ENCODE measurements around the gene EFL1. TPM values are rescaled to one million over a fixed set of nuclear protein-coding genes. Genes with fewer than 3 reads are reported as not detected.
A peak's percentile ranks its signal among the peaks of the same experiment; 100 is the strongest.
"Not testable (repeated sequence)": the region's sequence is repeated elsewhere in the genome, so short reads cannot be mapped to it uniquely, and the experiment has no call there.

EFL1 gene
- total and polyA plus RNA-seq, 2 experiments from 2014 or later: 15.4 to 46.4 TPM

GRCh38 chr15:82272154-82272553 is 9.6 kb upstream of the EFL1 start:
- no peak for DNase-seq (ENCODE audit: low spot score)
- H3K4me3 Mint-ChIP-seq: no peak overlapping the region
- H3K4me3 ChIP-seq: no peak overlapping the region
- no peak overlapping the region for H3K4me2 ChIP-seq
- H3K27ac ChIP-seq (ENCODE audit: low read depth): no peak overlapping the region
- H3K27me3 Mint-ChIP-seq (ENCODE audit: insufficient read depth, low read depth, poor library complexity): peaks cover 2% of the 10 kb centered on the region
- H3K79me2 ChIP-seq (replicated peaks; ENCODE audit: insufficient read depth): no peaks in the 10 kb centered on the region
- peaks cover 7% of the 10 kb centered on the region; the same call in 1 of the 2 replicates for H3K36me3 ChIP-seq (ENCODE audit: insufficient read depth)
- ATAC-seq: no peak
- no peak for TF ChIP-seq ZNF462 (CRISPR knock-in tag; IDR thresholded peaks at IDR 0.05)
- TF ChIP-seq ETS1 (IDR thresholded peaks at IDR 0.05): no peak
- TF ChIP-seq JUNB (IDR thresholded peaks at IDR 0.05; ENCODE audit: unreplicated experiment): no peak
- TF ChIP-seq CTCF (conservative IDR thresholded peaks at IDR 0.05; ENCODE audit: low read depth in 2 of 2): no peak
- TF ChIP-seq STAT1 (IDR thresholded peaks at IDR 0.05; ENCODE audit: unreplicated experiment): no peak
- no peak for TF ChIP-seq POLR2AphosphoS5 (IDR thresholded peaks at IDR 0.05; ENCODE audit: low read depth)
- no peak for TF ChIP-seq ZNF114 (CRISPR knock-in tag; IDR thresholded peaks at IDR 0.05)
- no peak for TF ChIP-seq REST (IDR thresholded peaks at IDR 0.05; ENCODE audit: unreplicated experiment)
- H3K27ac Mint-ChIP-seq: no peak overlapping the region
- H3K9me2 ChIP-seq (ENCODE audit: insufficient read depth): no peaks in the 10 kb centered on the region
- H3F3A ChIP-seq (replicated peaks; ENCODE audit: low read depth): no peaks in the 10 kb centered on the region
- no peaks in the 10 kb centered on the region for H4K20me1 ChIP-seq (replicated peaks; ENCODE audit: insufficient read depth)
- peaks cover 7% of the 10 kb centered on the region for H3K4me1 Mint-ChIP-seq
- H3K36me3 Mint-ChIP-seq (ENCODE audit: low read depth): peaks cover 29% of the 10 kb centered on the region
- H3K27me3 ChIP-seq (ENCODE audit: insufficient read depth): no peaks in the 10 kb centered on the region
- H3K9me3 Mint-ChIP-seq: peaks cover 24% of the 10 kb centered on the region
- no peak overlapping the region for H2AFZ ChIP-seq
- peaks cover 29% of the 10 kb centered on the region for H3K4me1 ChIP-seq (ENCODE audit: insufficient read depth)

GRCh38 chr15:82268454-82268853 is 5.9 kb upstream of the EFL1 start:
- not testable (repeated sequence) for DNase-seq (ENCODE audit: low spot score); H2AFZ ChIP-seq; H3K9me2 ChIP-seq (ENCODE audit: insufficient read depth); H3K27me3 Mint-ChIP-seq (ENCODE audit: insufficient read depth, low read depth, poor library complexity); H3K9me3 Mint-ChIP-seq; H3K27me3 ChIP-seq (ENCODE audit: insufficient read depth); H3K79me2 ChIP-seq (replicated peaks; ENCODE audit: insufficient read depth); H3K4me3 Mint-ChIP-seq; H3K27ac ChIP-seq (ENCODE audit: low read depth); ATAC-seq; H4K20me1 ChIP-seq (replicated peaks; ENCODE audit: insufficient read depth); H3K4me3 ChIP-seq; H3K36me3 ChIP-seq (ENCODE audit: insufficient read depth); H3K4me2 ChIP-seq; H3K36me3 Mint-ChIP-seq (ENCODE audit: low read depth); H3F3A ChIP-seq (replicated peaks; ENCODE audit: low read depth)
- Mint-ChIP-seq H3K27ac (0 out of 2 replicates have a peak overlapping the region, but pooled peaks have one; percentile 11), H3K4me1 (peaks cover 30% of the 10 kb centered on the region)
- peaks cover 63% of the 10 kb centered on the region for H3K4me1 ChIP-seq (ENCODE audit: insufficient read depth)

Data from GM23338 (cell line).